ENCODE data around the gene WFDC1.

- TF ChIP-seq CTCF (IDR thresholded peaks at IDR 0.05) (no peak), EZH2 (IDR thresholded peaks at IDR 0.05) (no peak)
These were observed 38.5 kb downstream of the WFDC1 start for GRCh38 chr16:84332975-84333684.

Measured in neural progenitor cell (in vitro differentiated cells).